H1 (cell line): ENCODE results near the gene JMJD1C. TPM values are rescaled to one million over a fixed set of nuclear protein-coding genes. Genes with fewer than 3 reads are reported as not detected.

Experiments used
- CTCF ChIA-PET: fragments of 300-600 bp; sonication (Branson Sonifier 250); formaldehyde crosslinking; loops from one replicate; lab custom pipeline; 2021; ENCODE audit not compliant: partially characterized antibody; lab: Charles Lee
- POLR2A ChIA-PET: fragments of 300-600 bp; sonication (Branson Sonifier 250); formaldehyde crosslinking; loops from one replicate; lab custom pipeline; 2021; ENCODE audit warnings: inconsistent platforms; ENCODE audit not compliant: partially characterized antibody; lab: Charles Lee
- DNase-seq, 2 experiments: peaks; one replicate each; pipeline versions ENCODE4 v3.0.0 to v3.0.0-alpha.2; 2010 to 2022; ENCODE audit warnings: low spot score in 2 of 2, low read depth in 1 of 2, mixed read lengths in 1 of 2
- FAIRE-seq: peaks from 2 replicates; lab custom pipeline; 2011; peaks lifted over from hg19 to GRCh38; lab: Jason Lieb, UNC
- H2AFZ ChIP-seq: 2 replicates; pipeline ENCODE4 v1.8.1; 2012; ENCODE audit warnings: low read length, inconsistent platforms
- H2AK5ac ChIP-seq: 2 replicates; pipeline ENCODE4 v1.6.1; 2013; ENCODE audit warnings: low read depth, low read length
- H2BK120ac ChIP-seq: replicated peaks from 2 replicates; pipeline ENCODE3; 2013; ENCODE audit warnings: low read depth, low read length, inconsistent platforms
- H2BK12ac ChIP-seq: 2 replicates; pipeline ENCODE4 v1.6.1; 2013; ENCODE audit warnings: low read depth, low read length
- H2BK15ac ChIP-seq: 2 replicates; pipeline ENCODE4 v1.6.1; 2013; ENCODE audit warnings: low read length
- H2BK20ac ChIP-seq: 2 replicates; pipeline ENCODE4 v1.6.1; 2013; ENCODE audit warnings: low read length
- H2BK5ac ChIP-seq: 2 replicates; pipeline ENCODE4 v1.6.1; 2013; ENCODE audit warnings: low read depth, low read length
- H3K14ac ChIP-seq: 2 replicates; pipeline ENCODE4 v1.6.1; 2013; ENCODE audit warnings: inconsistent platforms; ENCODE audit not compliant: insufficient read length
- H3K18ac ChIP-seq: 2 replicates; pipeline ENCODE4 v1.6.1; 2013; ENCODE audit warnings: low read length; ENCODE audit errors: extremely low read depth
- H3K23ac ChIP-seq: 2 replicates; pipeline ENCODE4 v1.6.1; 2013; ENCODE audit warnings: inconsistent platforms; ENCODE audit not compliant: insufficient read length
- H3K23me2 ChIP-seq: 2 replicates; pipeline ENCODE4 v1.6.1; 2013; ENCODE audit warnings: low read depth, low read length
- H3K27ac ChIP-seq: 2 replicates; pipeline ENCODE4 v1.6.1; 2011; ENCODE audit warnings: low read depth, low read length, inconsistent platforms
- H3K27me3 ChIP-seq, 4 experiments: replicated peaks in 1 of 4; 1 replicate in 1 of 4; 2 replicates in 3 of 4; pipeline versions ENCODE4 v1.6.1 to v1.8.1; 2011 to 2013; ENCODE audit warnings: low read length in 3 of 4, mild to moderate bottlenecking in 3 of 4, inconsistent platforms in 2 of 4, mixed read lengths in 2 of 4, moderate library complexity in 1 of 4; ENCODE audit not compliant: control insufficient read depth in 3 of 4, insufficient read depth in 3 of 4; ENCODE audit errors: extremely low read depth in 1 of 4
- H3K36me3 ChIP-seq, 4 experiments: 2 replicates each; pipeline versions ENCODE4 v1.6.1 to v1.8.1; 2011 to 2013; ENCODE audit warnings: mild to moderate bottlenecking in 4 of 4, low read length in 3 of 4, moderate library complexity in 2 of 4, control low read depth in 1 of 4, inconsistent platforms in 1 of 4; ENCODE audit not compliant: insufficient read depth in 4 of 4, control insufficient read depth in 2 of 4
- H3K4ac ChIP-seq: replicated peaks from 2 replicates; pipeline ENCODE3; 2013; ENCODE audit warnings: low read length, low read depth, mixed read lengths, inconsistent platforms; ENCODE audit not compliant: insufficient read length
- H3K4me1 ChIP-seq, 4 experiments: replicated peaks in 1 of 4; 1 replicate in 1 of 4; 2 replicates in 3 of 4; pipeline versions ENCODE4 v1.6.1 to v1.8.1; 2011 to 2013; ENCODE audit warnings: low read length in 3 of 4, inconsistent platforms in 2 of 4, mixed read lengths in 1 of 4; ENCODE audit not compliant: insufficient read depth in 4 of 4, control insufficient read depth in 3 of 4
- H3K4me2 ChIP-seq, 2 experiments: 2 replicates each; pipeline versions ENCODE4 v1.6.1 to v1.8.1; 2011 to 2013; ENCODE audit warnings: low read depth in 2 of 2, low read length in 2 of 2, control low read depth in 1 of 2, inconsistent platforms in 1 of 2, mild to moderate bottlenecking in 1 of 2; ENCODE audit not compliant: insufficient read depth in 1 of 2
- H3K4me3 ChIP-seq, 4 experiments: fragments of 200-600, 300-600 bp in 1 of 4; sonication (generic), shearing (Covaris generic), sonication (Bioruptor Twin) in 1 of 4; 2 replicates each; pipeline versions ENCODE4 v1.5.1 to v1.8.1; 2011 to 2016; ENCODE audit warnings: low read length in 4 of 4, low read depth in 3 of 4, control low read depth in 2 of 4, inconsistent platforms in 2 of 4, mild to moderate bottlenecking in 2 of 4, mixed read lengths in 1 of 4, moderate library complexity in 1 of 4; ENCODE audit not compliant: insufficient read depth in 2 of 4; ENCODE audit errors: extremely low read depth in 1 of 4
- H3K56ac ChIP-seq: replicated peaks from 2 replicates; pipeline ENCODE3; 2013; ENCODE audit warnings: low read depth, mild to moderate bottlenecking, mixed read lengths, low read length, inconsistent platforms; ENCODE audit not compliant: insufficient read length
- H3K79me1 ChIP-seq: 2 replicates; pipeline ENCODE4 v1.6.1; 2013; ENCODE audit warnings: low read depth, low read length, control low read depth
- H3K79me2 ChIP-seq, 2 experiments: 2 replicates each; pipeline versions ENCODE4 v1.6.1 to v1.8.1; 2012 to 2013; ENCODE audit warnings: low read length in 2 of 2, mild to moderate bottlenecking in 2 of 2, inconsistent platforms in 1 of 2; ENCODE audit not compliant: insufficient read depth in 2 of 2, control insufficient read depth in 1 of 2
- H3K9ac ChIP-seq, 4 experiments: replicated peaks in 1 of 4; 1 replicate in 1 of 4; 2 replicates in 3 of 4; pipeline versions ENCODE4 v1.6.1 to v1.8.1; 2011 to 2013; ENCODE audit warnings: low read depth in 3 of 4, low read length in 3 of 4, control low read depth in 2 of 4, mild to moderate bottlenecking in 2 of 4, moderate library complexity in 2 of 4, inconsistent platforms in 1 of 4; ENCODE audit errors: extremely low read depth in 1 of 4
- H3K9me3 ChIP-seq, 2 experiments: 2 replicates each; pipeline versions ENCODE4 v1.6.1 to v1.8.1; 2012 to 2013; ENCODE audit warnings: mild to moderate bottlenecking in 2 of 2, moderate library complexity in 2 of 2, control low read depth in 1 of 2, inconsistent platforms in 1 of 2, low read depth in 1 of 2, low read length in 1 of 2, mixed read lengths in 1 of 2; ENCODE audit not compliant: insufficient read depth in 2 of 2
- H4K20me1 ChIP-seq, 2 experiments: replicated peaks in 1 of 2; 2 replicates each; pipeline versions ENCODE3 to v1.8.1; 2011 to 2013; ENCODE audit warnings: inconsistent platforms in 2 of 2, low read length in 2 of 2, mild to moderate bottlenecking in 1 of 2; ENCODE audit not compliant: insufficient read depth in 2 of 2, control insufficient read depth in 1 of 2
- H4K5ac ChIP-seq: 2 replicates; pipeline ENCODE4 v1.6.1; 2013; ENCODE audit warnings: low read length, low read depth, mixed read lengths, inconsistent platforms; ENCODE audit not compliant: insufficient read length
- H4K8ac ChIP-seq: 2 replicates; pipeline ENCODE4 v1.8.0; 2013; ENCODE audit warnings: mild to moderate bottlenecking, moderate library complexity, low read length, inconsistent platforms; ENCODE audit not compliant: insufficient read depth; ENCODE audit errors: extremely low read depth
- H4K91ac ChIP-seq: replicated peaks from 2 replicates; pipeline ENCODE3; 2013; ENCODE audit warnings: low read length, mixed read lengths, inconsistent platforms; ENCODE audit not compliant: insufficient read length
- ATF2 ChIP-seq: IDR thresholded peaks from 2 replicates; pipeline ENCODE4 v1.6.1; 2012; ENCODE audit warnings: low read length, inconsistent platforms
- BACH1 ChIP-seq: IDR thresholded peaks from 2 replicates; pipeline ENCODE4 v1.6.1; 2012; ENCODE audit warnings: low read length, improper control_type of control experiment
- BCL11A ChIP-seq, 2 experiments: IDR thresholded peaks; one replicate each; pipeline ENCODE4 v1.6.1; 2011; ENCODE audit warnings: low read depth in 2 of 2, low read length in 2 of 2, mild to moderate bottlenecking in 2 of 2
- CBX5 ChIP-seq: fragments of 300-800, 300-1000 bp; sonication (generic); IDR thresholded peaks from 2 replicates; pipeline ENCODE4 v1.7.1; 2016; ENCODE audit warnings: antibody characterized with exemption, low read length, low read depth
- CEBPB ChIP-seq: IDR thresholded peaks from 2 replicates; pipeline ENCODE4 v1.6.1; 2012; ENCODE audit warnings: low read depth, low read length
- CHD1 ChIP-seq: IDR thresholded peaks from 2 replicates; pipeline ENCODE4 v1.6.1; 2012; ENCODE audit warnings: low read depth, low read length, improper control_type of control experiment
- GABPA ChIP-seq: IDR thresholded peaks from 2 replicates; pipeline ENCODE4 v1.6.1; 2011; ENCODE audit warnings: mild to moderate bottlenecking, low read length, moderate library complexity, borderline replicate concordance; ENCODE audit not compliant: insufficient read depth
- GTF2F1 ChIP-seq: IDR thresholded peaks from 2 replicates; pipeline ENCODE4 v1.6.1; 2012; ENCODE audit warnings: low read depth, low read length, improper control_type of control experiment, borderline replicate concordance
- RAD21 ChIP-seq, 2 experiments: IDR thresholded peaks in 1 of 2; conservative IDR thresholded peaks in 1 of 2; 2 replicates each; pipeline ENCODE4 v1.6.1; 2011; ENCODE audit warnings: low read depth in 2 of 2, low read length in 2 of 2, improper control_type of control experiment in 1 of 2, inconsistent platforms in 1 of 2, mild to moderate bottlenecking in 1 of 2, moderate library complexity in 1 of 2
- TAF1 ChIP-seq: IDR thresholded peaks from 2 replicates; pipeline ENCODE4 v1.6.1; 2011; ENCODE audit warnings: mild to moderate bottlenecking, low read depth, low read length
- WGBS, 2 experiments: shearing (Covaris generic) in 1 of 2; methylation state at CpG; one replicate each; pipeline versions ENCODE4 v1.1.6 to v1.1.7; 2013 to 2015; ENCODE audit warnings: low lambda C conversion rate in 2 of 2, mixed read lengths in 2 of 2, inconsistent platforms in 1 of 2, low coverage in 1 of 2, missing lambda C conversion rate in 1 of 2; ENCODE audit not compliant: insufficient replicate concordance in 2 of 2, insufficient coverage in 1 of 2, insufficient read length in 1 of 2; ENCODE audit errors: extremely low coverage in 1 of 2, missing lambda C conversion rate in 1 of 2; 5-methylcytosine and 5-hydroxymethylcytosine counted together
- polyA plus RNA-seq, 7 experiments: library from polyadenylated mRNA; depleted of rRNA in 3 of 7; stranded (reverse) in 5 of 7; unstranded in 2 of 7; fragments of >200 nt in 5 of 7; fragments of 200-250 nt in 2 of 7; gene quantifications; 1 replicate in 5 of 7; 2 replicates in 1 of 7; 4 replicates in 1 of 7; pipeline versions ENCODE4 v1.2.1 to v1.2.3, GENCODE V29; 2011 to 2013; ENCODE audit warnings: missing spikeins in 2 of 7, mixed read lengths in 2 of 7
- total RNA-seq: library from RNA; stranded (reverse); fragmentation: NEBNext Ultra II Directional; extraction: Animal tissue kit (Norgen Biotek cat#: 25700); gene quantifications from 2 replicates; pipeline ENCODE4 v1.2.1, GENCODE V29; 2021

JMJD1C gene
- total and polyA plus RNA-seq, 2 of the 8 experiments (the other 6 are each of a cell fraction or from before 2014, with no cell fraction given), result 54.5 to 210 TPM

GRCh38 chr10:63407136-63407662 lies 58.6 kb downstream of the JMJD1C start:
- no peak overlapping the region for H3K56ac ChIP-seq
- no peak overlapping the region for H2BK5ac ChIP-seq
- H3K23me2 ChIP-seq, result no peaks in the 10 kb centered on the region
- H4K5ac ChIP-seq, result no peak overlapping the region
- H2BK20ac ChIP-seq, result no peak overlapping the region
- H3K4ac ChIP-seq, result no peak overlapping the region
- no peak overlapping the region for H3K4me2 ChIP-seq
- no peak for FAIRE-seq
- WGBS, 2 experiments, result 92% methylated on average over 1 of the region's 1 CpG; no CpG with 5 or more reads in 1 of the 2 experiments
- no peak for DNase-seq
- H3K9ac ChIP-seq, result no peak overlapping the region
- H3K36me3 ChIP-seq, result no peaks in the 10 kb centered on the region
- no peak overlapping the region for H3K27ac ChIP-seq
- H2BK12ac ChIP-seq, result no peak overlapping the region
- TF ChIP-seq CHD1, result no peak
- TF ChIP-seq RAD21 (IDR thresholded peaks at IDR 0.05 in 1 of 2, conservative IDR thresholded peaks at IDR 0.05 in 1 of 2; ENCODE audit: low read depth in 2 of 2, low read length in 2 of 2), result no peak
- TF ChIP-seq BCL11A (IDR thresholded peaks at IDR 0.05; ENCODE audit: low read depth in 2 of 2, low read length in 2 of 2), result no peak
- TF ChIP-seq CBX5, result no peak
- no peak for TF ChIP-seq CEBPB
- no peak for TF ChIP-seq BACH1
- no peak for TF ChIP-seq GTF2F1
- no peak for TF ChIP-seq ATF2
- no peak for TF ChIP-seq TAF1
- TF ChIP-seq GABPA, result no peak
- no peaks in the 10 kb centered on the region for H3K9me3 ChIP-seq
- H4K8ac ChIP-seq, result no peak overlapping the region
- no peak overlapping the region for H2AK5ac ChIP-seq
- peaks cover 0 to 2% of the 10 kb centered on the region in 2 experiments for H4K20me1 ChIP-seq
- H2BK15ac ChIP-seq, result no peak overlapping the region
- H3K23ac ChIP-seq, result no peak overlapping the region
- no peak overlapping the region for H3K4me3 ChIP-seq
- H3K27me3 ChIP-seq, result no peaks in the 10 kb centered on the region
- H4K91ac ChIP-seq, result no peak overlapping the region
- no peak overlapping the region for H3K14ac ChIP-seq
- no peaks in the 10 kb centered on the region for H3K4me1 ChIP-seq
- H2AFZ ChIP-seq, result no peak overlapping the region
- POLR2A ChIA-PET, result no interaction called here
- CTCF ChIA-PET, result interaction anchor here (1.2 kb wide), 1 partner anchor 23 kb away, joined by 3 read pairs; no protein-coding TSS in a partner anchor
- H3K79me1 ChIP-seq, result no peaks in the 10 kb centered on the region; the same call in 1 of the 2 replicates
- H3K18ac ChIP-seq, result no peak overlapping the region
- H3K79me2 ChIP-seq, result peaks cover 0 to 84% of the 10 kb centered on the region in 2 experiments; a peak in 2 of 4 replicates
- no peak overlapping the region for H2BK120ac ChIP-seq
